Embryonic facial prominence (tissue), 1 donor: ENCODE data around the gene ARHGAP21.

Source experiments
- DNase-seq: peaks from one replicate; pipeline ENCODE4 v3.0.0-alpha.2; 2016; ENCODE audit errors: extremely low spot score

ARHGAP21 gene

GRCh38 chr10:24722676-24723385, 856 bp downstream of the ARHGAP21 start:
- no peak for DNase-seq

- peak; percentile 36 for DNase-seq
These were observed 1.5 kb downstream of the ARHGAP21 start for GRCh38 chr10:24722131-24722675.

GRCh38 chr10:24721229-24722106, 2.2 kb downstream of the ARHGAP21 start:
- DNase-seq: no peak

- DNase-seq: no peak
These were observed 3.6 kb downstream of the ARHGAP21 start for GRCh38 chr10:24720096-24720495.

GRCh38 chr10:24718031-24718855, 5.4 kb downstream of the ARHGAP21 start:
- DNase-seq: no peak

GRCh38 chr10:24716295-24716694, 7.4 kb downstream of the ARHGAP21 start:
- DNase-seq: no peak

- no peak for DNase-seq
These were observed 8.4 kb downstream of the ARHGAP21 start for GRCh38 chr10:24715246-24715769.

- no peak for DNase-seq
These were observed 10.6 kb downstream of the ARHGAP21 start for GRCh38 chr10:24713086-24713485.

GRCh38 chr10:24711465-24711864, 12.2 kb downstream of the ARHGAP21 start:
- DNase-seq: no peak

- DNase-seq: no peak
These were observed 15.6 kb downstream of the ARHGAP21 start for GRCh38 chr10:24708081-24708480.

- DNase-seq: no peak
These were observed 16.2 kb downstream of the ARHGAP21 start for GRCh38 chr10:24707445-24707844.

GRCh38 chr10:24706479-24707118, 17.1 kb downstream of the ARHGAP21 start:
- DNase-seq: no peak

GRCh38 chr10:24703700-24704099, 20.0 kb downstream of the ARHGAP21 start:
- no peak for DNase-seq

GRCh38 chr10:24701447-24701846, 22.2 kb downstream of the ARHGAP21 start:
- DNase-seq: no peak

- no peak for DNase-seq
These were observed 22.7 kb downstream of the ARHGAP21 start for GRCh38 chr10:24700948-24701347.

- no peak for DNase-seq
These were observed 25.4 kb downstream of the ARHGAP21 start for GRCh38 chr10:24698270-24698669.

GRCh38 chr10:24697080-24697479, 26.6 kb downstream of the ARHGAP21 start:
- no peak for DNase-seq

GRCh38 chr10:24695452-24695851, 28.2 kb downstream of the ARHGAP21 start:
- no peak for DNase-seq

- no peak for DNase-seq
These were observed 29.6 kb downstream of the ARHGAP21 start for GRCh38 chr10:24694086-24694485.

GRCh38 chr10:24690961-24691512, 32.6 kb downstream of the ARHGAP21 start:
- no peak for DNase-seq
